Endothelial cell of umbilical vein (primary cell): ENCODE results near the gene CTNNA2. TPM values are rescaled to one million over a fixed set of nuclear protein-coding genes. Genes with fewer than 3 reads are reported as not detected.
"Not testable (repeated sequence)": the region's sequence is repeated elsewhere in the genome, so short reads cannot be mapped to it uniquely, and the experiment has no call there.

Source experiments
- BruUV-seq: library from RNA; stranded (reverse); fragments of 400-500 nt; replicated peaks from 2 replicates; lab custom pipeline; 2021; lab: Mats Ljungman, UMichigan
- CTCF ChIA-PET: fragments of 300-600, 350-600 bp; sonication (Branson Sonifier 250); formaldehyde crosslinking; loops from one replicate; lab custom pipeline; 2021; ENCODE audit warnings: antibody characterized with exemption, inconsistent platforms; lab: Charles Lee
- POLR2A ChIA-PET: fragments of 300-600, 350-600 bp; sonication (Branson Sonifier 250); formaldehyde crosslinking; loops from one replicate; lab custom pipeline; 2021; ENCODE audit warnings: antibody characterized with exemption, inconsistent platforms; lab: Charles Lee
- DNase-seq: peaks from one replicate; pipeline ENCODE4 v3.0.0-alpha.2; 2011; ENCODE audit warnings: low read depth, low spot score
- FAIRE-seq: peaks from 2 replicates; lab custom pipeline; 2011; peaks lifted over from hg19 to GRCh38; lab: Jason Lieb, UNC
- H2AFZ ChIP-seq: 2 replicates; pipeline ENCODE4 v1.6.0; 2012; ENCODE audit warnings: low read depth, low read length, control low read depth, inconsistent platforms
- H3K27ac ChIP-seq: 2 replicates; pipeline ENCODE4 v1.5.1; 2011; ENCODE audit warnings: low read depth, mild to moderate bottlenecking, control low read depth, low read length, moderate library complexity; ENCODE audit not compliant: insufficient read depth
- H3K27me3 ChIP-seq, 2 experiments: 2 replicates each; pipeline versions ENCODE4 v1.6.0 to v1.6.1; 2011; ENCODE audit warnings: low read length in 2 of 2, mixed read lengths in 1 of 2; ENCODE audit not compliant: control insufficient read depth in 2 of 2, insufficient read depth in 2 of 2
- H3K36me3 ChIP-seq, 2 experiments: 2 replicates in 1 of 2; 3 replicates in 1 of 2; pipeline ENCODE4 v1.5.1; 2011; ENCODE audit warnings: low read length in 2 of 2, mild to moderate bottlenecking in 1 of 2, moderate library complexity in 1 of 2; ENCODE audit not compliant: control insufficient read depth in 2 of 2, insufficient read depth in 2 of 2; ENCODE audit errors: extremely low read depth in 1 of 2
- H3K4me1 ChIP-seq: 3 replicates; pipeline ENCODE4 v1.5.1; 2011; ENCODE audit warnings: mild to moderate bottlenecking, low read length; ENCODE audit not compliant: control insufficient read depth, insufficient read depth; ENCODE audit errors: extremely low read depth
- H3K4me2 ChIP-seq: 2 replicates; pipeline ENCODE4 v1.6.1; 2011; ENCODE audit warnings: low read length, control low read depth, mixed read lengths; ENCODE audit not compliant: insufficient read depth
- H3K4me3 ChIP-seq, 3 experiments: fragments of 200-600 bp in 1 of 3; sonication (generic), shearing (Covaris generic) in 1 of 3; replicated peaks in 1 of 3; 2 replicates each; pipeline ENCODE4 v1.5.1; 2011 to 2016; ENCODE audit warnings: control low read depth in 3 of 3, low read length in 3 of 3, mild to moderate bottlenecking in 2 of 3, inconsistent platforms in 1 of 3, low read depth in 1 of 3, moderate library complexity in 1 of 3; ENCODE audit not compliant: insufficient read depth in 1 of 3
- H3K79me2 ChIP-seq: 2 replicates; pipeline ENCODE4 v1.6.0; 2012; ENCODE audit warnings: low read length, inconsistent platforms; ENCODE audit not compliant: control insufficient read depth, insufficient read depth
- H3K9ac ChIP-seq: replicated peaks from 2 replicates; pipeline ENCODE3; 2011; ENCODE audit warnings: low read length, control low read depth; ENCODE audit not compliant: insufficient read depth; ENCODE audit errors: extremely low read depth
- H3K9me1 ChIP-seq: replicated peaks from 3 replicates; pipeline ENCODE4 v1.6.0; 2011; ENCODE audit warnings: mild to moderate bottlenecking, low read length; ENCODE audit not compliant: control insufficient read depth, insufficient read depth; ENCODE audit errors: extremely low read depth
- H3K9me3 ChIP-seq: replicated peaks from 2 replicates; pipeline ENCODE4 v1.5.1; 2012; ENCODE audit warnings: low read length, inconsistent platforms; ENCODE audit not compliant: control insufficient read depth, insufficient read depth
- H4K20me1 ChIP-seq: replicated peaks from 2 replicates; pipeline ENCODE3; 2011; ENCODE audit warnings: mild to moderate bottlenecking, low read length; ENCODE audit not compliant: control insufficient read depth, insufficient read depth; ENCODE audit errors: extremely low read depth
- CTCF ChIP-seq, 2 donors: IDR thresholded peaks; 1 replicate in 1 of 2; 2 replicates in 1 of 2; pipeline ENCODE4 v1.5.1; 2011; ENCODE audit warnings: low read length in 2 of 2, mild to moderate bottlenecking in 2 of 2, moderate library complexity in 2 of 2, control low read depth in 1 of 2, inconsistent platforms in 1 of 2, low read depth in 1 of 2; ENCODE audit not compliant: insufficient read depth in 1 of 2; ENCODE audit errors: extremely low read depth in 1 of 2
- EZH2 ChIP-seq: IDR thresholded peaks from 2 replicates; pipeline ENCODE4 v1.6.1; 2012; ENCODE audit warnings: borderline replicate concordance, low read depth, mild to moderate bottlenecking, moderate library complexity, low read length, inconsistent platforms; ENCODE audit not compliant: severe bottlenecking
- FOS ChIP-seq: IDR thresholded peaks from 2 replicates; pipeline ENCODE4 v1.6.1; 2011; ENCODE audit warnings: mild to moderate bottlenecking, low read length, moderate library complexity, borderline replicate concordance; ENCODE audit not compliant: insufficient read depth
- GATA2 ChIP-seq: IDR thresholded peaks from 2 replicates; pipeline ENCODE4 v1.7.0; 2011; ENCODE audit warnings: low read depth, mild to moderate bottlenecking, moderate library complexity, mixed read lengths, low read length; ENCODE audit not compliant: insufficient read length, insufficient read depth
- JUN ChIP-seq: IDR thresholded peaks from 2 replicates; pipeline ENCODE4 v1.6.1; 2011; ENCODE audit warnings: borderline replicate concordance, low read depth; ENCODE audit not compliant: insufficient read length, insufficient read depth
- MYC ChIP-seq: IDR thresholded peaks from one replicate; pipeline ENCODE4 v1.6.1; 2011; ENCODE audit warnings: mild to moderate bottlenecking, low read depth, low read length
- POLR2A ChIP-seq: IDR thresholded peaks from 2 replicates; pipeline ENCODE4 v1.6.1; 2012; ENCODE audit warnings: low read depth, mild to moderate bottlenecking, control low read depth, low read length
- POLR2AphosphoS5 ChIP-seq: IDR thresholded peaks from 2 replicates; pipeline ENCODE4 v1.6.1; 2012; ENCODE audit warnings: low read depth, mild to moderate bottlenecking, control low read depth, low read length, moderate library complexity; ENCODE audit not compliant: insufficient read depth
- dilution Hi-C: fragments of 300-500 bp; cut with MboI; formaldehyde crosslinking; loops from one replicate; pipeline ENCODE4 v1.15.0; 2019; ENCODE audit warnings: low sequenced_read_pairs; ENCODE audit not compliant: extremely low pct_ligation_motif_present
- intact Hi-C: fragments of 100-400 bp; cut with micrococcal nuclease; formaldehyde crosslinking; loops from one replicate; pipeline ENCODE4 v1.10.0; 2022
- polyA plus RNA-seq, 4 experiments: library from polyadenylated mRNA; depleted of rRNA in 3 of 4; stranded (reverse) in 3 of 4; unstranded in 1 of 4; fragments of >200 nt; gene quantifications; 2 replicates each; pipeline versions ENCODE4 v1.2.1 to v1.2.3, GENCODE V29; 2011 to 2012; ENCODE audit warnings: missing spikeins in 1 of 4
- total RNA-seq: library from RNA; stranded (reverse); gene quantifications from 2 replicates; pipeline ENCODE4 v1.2.3, GENCODE V29; 2021
- TF ChIP-seq, protein P1 (sequence below): IDR thresholded peaks from 2 replicates; pipeline ENCODE4 v1.6.1; 2011; ENCODE audit not compliant: insufficient read depth, insufficient read length

Gene CTNNA2
- total and polyA plus RNA-seq, 2 donors (not counting 3 experiments of a cell fraction or from before 2014, with no cell fraction given): not detected

GRCh38 chr2:80028584-80028983 lies 515.7 kb downstream of the CTNNA2 start:
- BruUV-seq: no TSS peak
- H3K4me2 ChIP-seq: no peak overlapping the region
- no peaks in the 10 kb centered on the region for H3K36me3 ChIP-seq
- no peaks in the 10 kb centered on the region for H3K9me1 ChIP-seq
- no peaks in the 10 kb centered on the region for H3K4me1 ChIP-seq
- FAIRE-seq (no peak), DNase-seq (no peak)
- intact Hi-C loops (no loop called here), dilution Hi-C loops (no loop called here)
- no peaks in the 10 kb centered on the region for H3K27me3 ChIP-seq
- no peaks in the 10 kb centered on the region for H4K20me1 ChIP-seq
- H3K79me2 ChIP-seq: no peaks in the 10 kb centered on the region
- peaks cover 9% of the 10 kb centered on the region for H3K9me3 ChIP-seq
- POLR2A ChIA-PET: no interaction called here
- no peak overlapping the region for H3K9ac ChIP-seq
- TF ChIP-seq EZH2: no peak
- H3K4me3 ChIP-seq: no peak overlapping the region
- no peak overlapping the region for H3K27ac ChIP-seq
- no peak overlapping the region for H2AFZ ChIP-seq
- CTCF ChIA-PET: no interaction called here

DNA sequence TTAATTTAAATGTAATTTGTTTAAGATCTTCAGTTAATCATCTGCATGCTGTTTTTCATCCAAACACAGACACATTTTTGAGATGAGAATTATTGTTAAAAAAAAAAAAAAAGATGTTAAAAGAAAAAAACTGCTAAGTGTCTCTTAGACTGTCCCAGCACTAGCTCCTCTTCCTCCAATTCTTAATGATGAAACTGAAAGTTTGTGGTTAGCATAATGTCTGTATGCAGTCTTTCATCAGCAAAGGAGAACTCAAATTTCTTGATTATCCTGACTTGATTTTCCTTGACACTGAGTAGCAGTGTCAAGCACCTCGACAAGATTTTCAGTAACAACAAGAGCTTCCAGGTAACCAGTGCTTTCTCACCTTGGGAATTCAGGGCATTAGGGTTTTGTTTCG lies 517.3 kb downstream of the CTNNA2 start:
- TF ChIP-seq POLR2AphosphoS5 (no peak), CTCF (IDR thresholded peaks at IDR 0.05; ENCODE audit: extremely low read depth in 1 of 2, insufficient read depth in 1 of 2, low read depth in 1 of 2, low read length in 2 of 2) (no peak), EZH2 (no peak), GATA2 (no peak), POLR2A (no peak), MYC (no peak), JUN (no peak), FOS (no peak)
- TF ChIP-seq, protein P1, sequence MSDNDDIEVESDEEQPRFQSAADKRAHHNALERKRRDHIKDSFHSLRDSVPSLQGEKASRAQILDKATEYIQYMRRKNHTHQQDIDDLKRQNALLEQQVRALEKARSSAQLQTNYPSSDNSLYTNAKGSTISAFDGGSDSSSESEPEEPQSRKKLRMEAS: no peak
- FAIRE-seq: no peak
- Histone ChIP-seq H3K4me1 (no peaks in the 10 kb centered on the region), H3K4me3 (no peak overlapping the region), H3K4me2 (no peak overlapping the region), H3K9me1 (no peaks in the 10 kb centered on the region), H3K27me3 (no peaks in the 10 kb centered on the region), H3K9ac (no peak overlapping the region), H3K36me3 (no peaks in the 10 kb centered on the region), H2AFZ (no peak overlapping the region), H3K79me2 (no peaks in the 10 kb centered on the region), H4K20me1 (no peaks in the 10 kb centered on the region), H3K27ac (no peak overlapping the region), H3K9me3 (peaks cover 9% of the 10 kb centered on the region)
- intact Hi-C loops: no loop called here
- DNase-seq: no peak
- BruUV-seq: no TSS peak
- POLR2A ChIA-PET: no interaction called here
- CTCF ChIA-PET: no interaction called here
- dilution Hi-C loops: no loop called here

- H3K27ac ChIP-seq, dilution Hi-C loops, H3K9ac ChIP-seq, H3K4me3 ChIP-seq, POLR2A ChIA-PET, H3K79me2 ChIP-seq, H4K20me1 ChIP-seq, DNase-seq, H3K9me3 ChIP-seq, H3K4me1 ChIP-seq, H3K9me1 ChIP-seq, CTCF ChIA-PET, BruUV-seq, intact Hi-C loops, H3K36me3 ChIP-seq, H2AFZ ChIP-seq, FAIRE-seq, H3K27me3 ChIP-seq, H3K4me2 ChIP-seq: not testable (repeated sequence)
Observed at GRCh38 chr2:80032684-80033083, 519.8 kb downstream of the CTNNA2 start.
